ENCODE data around the gene MSRB3. TPM values are rescaled to one million over a fixed set of nuclear protein-coding genes. Genes with fewer than 3 reads are reported as not detected.

Gene MSRB3
- total RNA-seq, 4 donors from 2014 or later = 21.7 to 56.9 (median 26.4) TPM

DNA sequence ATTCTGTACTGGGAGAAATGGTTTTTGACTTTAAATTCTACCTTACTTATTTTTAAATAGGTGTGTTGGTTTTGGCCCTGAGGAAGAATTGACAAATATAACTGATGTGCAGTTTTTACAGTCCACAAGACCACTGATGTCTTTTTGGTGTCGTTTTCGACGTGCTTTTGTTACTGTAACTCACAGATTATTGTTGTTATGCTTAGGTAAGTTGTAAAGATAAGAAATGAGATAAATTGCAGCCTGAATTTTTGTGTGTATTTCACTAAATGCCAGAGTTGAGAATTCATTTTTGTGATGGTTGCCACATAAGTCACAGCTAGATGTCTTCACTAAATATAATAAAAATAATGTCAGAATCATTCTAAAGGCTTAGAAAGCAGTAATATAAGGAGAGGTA is 39.9 kb upstream of the MSRB3 start:
- Histone ChIP-seq H3K27ac (no peak overlapping the region), H3K4me1 (no peaks in the 10 kb centered on the region), H3K9me3 (no peaks in the 10 kb centered on the region), H3K36me3 (peaks cover 0 to 28% (median 5%) of the 10 kb centered on the region in 4 donors), H3K27me3 (no peaks in the 10 kb centered on the region), H3K4me3 (no peak overlapping the region)
- no peak for TF ChIP-seq POLR2A (IDR thresholded peaks at IDR 0.05)
- TF ChIP-seq POLR2AphosphoS5 (IDR thresholded peaks at IDR 0.05) = no peak
- TF ChIP-seq EP300 (IDR thresholded peaks at IDR 0.05; ENCODE audit: low read depth) = no peak
- TF ChIP-seq, protein P1, sequence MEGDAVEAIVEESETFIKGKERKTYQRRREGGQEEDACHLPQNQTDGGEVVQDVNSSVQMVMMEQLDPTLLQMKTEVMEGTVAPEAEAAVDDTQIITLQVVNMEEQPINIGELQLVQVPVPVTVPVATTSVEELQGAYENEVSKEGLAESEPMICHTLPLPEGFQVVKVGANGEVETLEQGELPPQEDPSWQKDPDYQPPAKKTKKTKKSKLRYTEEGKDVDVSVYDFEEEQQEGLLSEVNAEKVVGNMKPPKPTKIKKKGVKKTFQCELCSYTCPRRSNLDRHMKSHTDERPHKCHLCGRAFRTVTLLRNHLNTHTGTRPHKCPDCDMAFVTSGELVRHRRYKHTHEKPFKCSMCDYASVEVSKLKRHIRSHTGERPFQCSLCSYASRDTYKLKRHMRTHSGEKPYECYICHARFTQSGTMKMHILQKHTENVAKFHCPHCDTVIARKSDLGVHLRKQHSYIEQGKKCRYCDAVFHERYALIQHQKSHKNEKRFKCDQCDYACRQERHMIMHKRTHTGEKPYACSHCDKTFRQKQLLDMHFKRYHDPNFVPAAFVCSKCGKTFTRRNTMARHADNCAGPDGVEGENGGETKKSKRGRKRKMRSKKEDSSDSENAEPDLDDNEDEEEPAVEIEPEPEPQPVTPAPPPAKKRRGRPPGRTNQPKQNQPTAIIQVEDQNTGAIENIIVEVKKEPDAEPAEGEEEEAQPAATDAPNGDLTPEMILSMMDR (IDR thresholded peaks at IDR 0.05) = no peak
- in situ Hi-C loops (cut with MboI; ENCODE audit: low pct_ligation_motif_present in 1 of 4, low pct_unique_long_range_greater_than_20kb in 1 of 4, low sequenced_read_pairs in 3 of 4) = loop anchor here in 3 of 4 donors (10.0 to 25.0 kb wide), 2 partner anchors 344 to 351 kb away; no protein-coding TSS in a partner anchor
- no peak for DNase-seq
- intact Hi-C loops (cut with DNase I; ENCODE audit: low total_unique reads) = no loop called here
- WGBS, 2 donors (ENCODE audit: low coverage in 1 of 2) = 75 to 81% methylated on average over 3 of the region's 3 CpGs

DNA sequence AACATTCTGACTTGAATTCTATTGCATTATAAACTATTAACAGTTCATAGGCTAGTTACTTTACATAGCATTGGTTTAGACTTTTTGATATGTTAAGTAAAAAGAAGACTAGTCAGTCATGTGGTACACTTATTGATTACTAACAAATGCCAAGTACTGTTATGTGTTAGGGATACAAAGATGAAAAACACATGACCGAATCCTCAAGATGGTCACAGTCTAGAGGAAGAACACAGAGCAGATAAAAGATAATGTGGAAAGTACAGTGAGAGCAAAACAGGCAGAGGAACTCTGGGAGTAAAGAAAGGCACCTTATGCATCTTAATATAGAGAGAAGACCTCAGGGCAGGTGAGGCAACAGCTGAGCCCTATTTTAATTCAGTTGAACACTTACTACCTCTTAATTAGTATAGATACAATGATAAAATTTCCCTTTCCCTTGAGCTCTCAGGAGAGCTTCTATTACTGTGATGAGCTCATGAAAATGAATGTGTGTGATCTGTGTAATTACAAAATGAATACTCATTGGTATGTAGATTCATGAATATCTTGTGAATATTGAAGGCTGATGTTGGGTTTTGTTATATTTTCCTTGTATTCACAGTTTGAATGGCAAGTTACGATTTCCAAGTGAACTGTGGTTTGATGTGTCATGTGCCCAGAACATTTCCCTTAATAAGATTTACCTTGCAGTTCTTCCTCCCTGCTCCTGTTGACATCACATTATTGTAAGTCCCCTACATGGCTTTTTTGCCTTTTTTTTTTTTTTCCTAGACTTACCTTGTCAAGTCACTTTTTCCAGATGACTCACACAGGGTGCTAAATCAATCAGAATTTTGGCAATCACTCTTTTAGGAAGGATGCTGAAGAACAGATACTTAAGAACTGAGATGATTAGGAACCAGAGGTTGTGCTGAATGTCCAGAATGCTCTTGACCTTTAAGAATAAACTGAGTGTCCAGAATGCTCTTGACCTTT is 29.5 kb upstream of the MSRB3 start:
- Histone ChIP-seq H3K27me3 (no peaks in the 10 kb centered on the region), H3K36me3 (peaks cover 0 to 8% (median 3%) of the 10 kb centered on the region in 4 donors), H3K9me3 (no peaks in the 10 kb centered on the region), H3K4me3 (no peak overlapping the region), H3K4me1 (no peaks in the 10 kb centered on the region), H3K27ac (no peak overlapping the region)
- WGBS, 2 donors (ENCODE audit: low coverage in 1 of 2) = 81 to 88% methylated on average over 2 of the region's 2 CpGs
- in situ Hi-C loops (cut with MboI; ENCODE audit: low pct_ligation_motif_present in 1 of 4, low pct_unique_long_range_greater_than_20kb in 1 of 4, low sequenced_read_pairs in 3 of 4) (loop anchor here in 3 of 4 donors (10.0 to 25.0 kb wide), 2 partner anchors 354 to 362 kb away; no protein-coding TSS in a partner anchor), intact Hi-C loops (cut with DNase I; ENCODE audit: low total_unique reads) (no loop called here)
- TF ChIP-seq, protein P1 (IDR thresholded peaks at IDR 0.05) = no peak
- TF ChIP-seq POLR2AphosphoS5 (IDR thresholded peaks at IDR 0.05) = no peak
- TF ChIP-seq POLR2A (IDR thresholded peaks at IDR 0.05) = no peak
- TF ChIP-seq EP300 (IDR thresholded peaks at IDR 0.05; ENCODE audit: low read depth) = no peak
- no peak for DNase-seq

DNA sequence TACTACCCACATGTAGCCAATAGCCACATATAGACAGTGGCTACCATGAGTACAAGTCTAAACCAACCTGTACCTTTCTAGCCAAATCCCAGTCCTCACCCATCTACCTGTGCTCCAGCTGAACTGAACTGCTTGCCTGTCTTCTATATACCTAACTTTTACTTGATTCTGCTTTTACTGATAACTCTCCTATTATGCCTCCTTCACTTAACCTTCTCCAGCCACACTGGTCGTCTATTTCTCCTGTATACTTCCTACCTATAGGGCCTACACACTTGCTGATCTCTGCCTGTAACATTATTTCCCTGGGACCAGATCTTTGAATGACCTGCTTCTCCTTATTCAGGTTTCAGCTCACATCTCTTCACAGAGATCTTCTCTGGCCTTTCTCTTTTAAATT is 26.0 kb upstream of the MSRB3 start:
- no peak overlapping the region for H3K27ac ChIP-seq
- no peaks in the 10 kb centered on the region for H3K9me3 ChIP-seq
- no peaks in the 10 kb centered on the region for H3K4me1 ChIP-seq
- TF ChIP-seq POLR2A (IDR thresholded peaks at IDR 0.05) = no peak
- TF ChIP-seq EP300 (IDR thresholded peaks at IDR 0.05; ENCODE audit: low read depth) = no peak
- no peak for TF ChIP-seq POLR2AphosphoS5 (IDR thresholded peaks at IDR 0.05)
- TF ChIP-seq, protein P1 (IDR thresholded peaks at IDR 0.05) = no peak
- no peaks in the 10 kb centered on the region for H3K27me3 ChIP-seq
- intact Hi-C loops (cut with DNase I; ENCODE audit: low total_unique reads) (no loop called here), in situ Hi-C loops (cut with MboI; ENCODE audit: low pct_ligation_motif_present in 1 of 4, low pct_unique_long_range_greater_than_20kb in 1 of 4, low sequenced_read_pairs in 3 of 4) (no loop called here)
- 70 to 71% methylated on average over 1 of the region's 1 CpG for whole genome bisulfite sequencing, 2 donors (ENCODE audit: low coverage in 1 of 2)
- no peak overlapping the region for H3K4me3 ChIP-seq
- no peak for DNase-seq
- H3K36me3 ChIP-seq = no peaks in the 10 kb centered on the region

DNA sequence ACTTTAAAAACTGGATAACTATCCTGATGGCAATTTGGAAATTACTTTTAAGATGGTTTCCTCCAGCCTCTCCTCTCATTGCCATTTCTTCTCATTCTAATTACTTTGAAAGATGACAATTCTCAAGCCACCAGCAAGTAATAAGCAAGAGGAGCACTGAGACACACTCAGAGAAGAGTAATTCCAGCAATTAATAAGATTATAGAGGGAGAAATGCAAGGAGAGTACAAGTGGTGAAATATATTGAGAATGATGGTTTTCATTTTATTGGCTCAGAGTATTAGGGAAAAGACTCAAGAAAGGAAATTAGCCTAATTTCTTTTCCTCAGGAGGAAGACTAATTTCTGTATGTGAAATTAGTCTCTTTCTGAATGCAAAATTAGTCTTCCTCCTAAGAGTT is 20.5 kb upstream of the MSRB3 start:
- H3K4me1 ChIP-seq = no peaks in the 10 kb centered on the region
- no peaks in the 10 kb centered on the region for H3K27me3 ChIP-seq
- DNase-seq = no peak
- intact Hi-C loops (cut with DNase I; ENCODE audit: low total_unique reads) (no loop called here), in situ Hi-C loops (cut with MboI; ENCODE audit: low pct_ligation_motif_present in 1 of 4, low pct_unique_long_range_greater_than_20kb in 1 of 4, low sequenced_read_pairs in 3 of 4) (no loop called here)
- no peaks in the 10 kb centered on the region for H3K36me3 ChIP-seq
- H3K4me3 ChIP-seq = no peak overlapping the region
- TF ChIP-seq EP300 (IDR thresholded peaks at IDR 0.05; ENCODE audit: low read depth) = no peak
- TF ChIP-seq, protein P1 (IDR thresholded peaks at IDR 0.05) = no peak
- no peak for TF ChIP-seq POLR2AphosphoS5 (IDR thresholded peaks at IDR 0.05)
- TF ChIP-seq POLR2A (IDR thresholded peaks at IDR 0.05) = no peak
- no peaks in the 10 kb centered on the region for H3K9me3 ChIP-seq
- no peak overlapping the region for H3K27ac ChIP-seq
